PFSK-1 (cell line): ENCODE data around the gene GBP2.

Experiments used
- POLR2AphosphoS5 ChIP-seq: IDR thresholded peaks from 2 replicates; pipeline ENCODE4 v1.6.1; 2012; ENCODE audit warnings: low read depth, mild to moderate bottlenecking, control low read depth, low read length, moderate library complexity
- REST ChIP-seq, 2 experiments: IDR thresholded peaks; 2 replicates each; pipeline versions ENCODE4 v1.6.1 to v1.8.0; 2011 to 2012; ENCODE audit warnings: low read depth in 2 of 2, low read length in 2 of 2, control low read depth in 1 of 2, inconsistent platforms in 1 of 2, mild to moderate bottlenecking in 1 of 2, moderate library complexity in 1 of 2; ENCODE audit not compliant: insufficient read depth in 1 of 2
- SIN3A ChIP-seq: IDR thresholded peaks from 2 replicates; pipeline ENCODE4 v1.6.1; 2012; ENCODE audit warnings: mild to moderate bottlenecking, low read length, moderate library complexity, borderline replicate concordance; ENCODE audit not compliant: insufficient read depth
- TAF1 ChIP-seq: IDR thresholded peaks from 2 replicates; pipeline ENCODE4 v1.6.1; 2012; ENCODE audit warnings: low read length, control low read depth, borderline replicate concordance; ENCODE audit not compliant: insufficient read depth

- TF ChIP-seq POLR2AphosphoS5 (no peak), TAF1 (no peak), REST (IDR thresholded peaks at IDR 0.05; ENCODE audit: insufficient read depth in 1 of 2, low read depth in 2 of 2, low read length in 2 of 2) (no peak), SIN3A (no peak)
Measured at GRCh38 chr1:89070509-89070908, 55.4 kb downstream of the GBP2 start.
